Measurements from ENCODE around the gene FAIM2. TPM values are rescaled to one million over a fixed set of nuclear protein-coding genes. Genes with fewer than 3 reads are reported as not detected.

FAIM2 gene
- total RNA-seq, 4 donors from 2014 or later, result 0.38 to 0.65 (median 0.56) TPM; not detected in 1

GRCh38 chr12:49946497-49946896, 42.8 kb upstream of the FAIM2 start:
- H3K27me3 ChIP-seq, result no peaks in the 10 kb centered on the region
- H3K9me3 ChIP-seq, result no peaks in the 10 kb centered on the region
- 73% methylated on average over 3 of the region's 3 CpGs for WGBS
- TF ChIP-seq CTCF (IDR thresholded peaks at IDR 0.05) (no peak), EP300 (IDR thresholded peaks at IDR 0.05) (no peak), POLR2A (IDR thresholded peaks at IDR 0.05) (no peak), POLR2AphosphoS5 (IDR thresholded peaks at IDR 0.05) (no peak)
- H3K4me1 ChIP-seq, result peaks cover 10% of the 10 kb centered on the region
- H3K27ac ChIP-seq, result no peak overlapping the region
- no peak for DNase-seq (ENCODE audit: low spot score in 2 of 2)
- no peak overlapping the region for H3K4me3 ChIP-seq
- H3K36me3 ChIP-seq, result no peaks in the 10 kb centered on the region

GRCh38 chr12:49946086-49946485, 42.4 kb upstream of the FAIM2 start:
- DNase-seq (ENCODE audit: low spot score in 2 of 2), result no peak
- Histone ChIP-seq H3K9me3 (no peaks in the 10 kb centered on the region), H3K4me3 (no peak overlapping the region), H3K27me3 (no peaks in the 10 kb centered on the region), H3K36me3 (no peaks in the 10 kb centered on the region), H3K27ac (peak overlapping the region; percentile 57), H3K4me1 (peaks cover 10% of the 10 kb centered on the region)
- 82% methylated on average over 9 of the region's 9 CpGs for WGBS
- no peak for TF ChIP-seq EP300 (IDR thresholded peaks at IDR 0.05)
- no peak for TF ChIP-seq POLR2A (IDR thresholded peaks at IDR 0.05)
- no peak for TF ChIP-seq CTCF (IDR thresholded peaks at IDR 0.05)
- TF ChIP-seq POLR2AphosphoS5 (IDR thresholded peaks at IDR 0.05), result no peak

GRCh38 chr12:49945394-49946080, 41.8 kb upstream of the FAIM2 start:
- H3K27ac ChIP-seq, result peak overlapping the region; percentile 57
- no peaks in the 10 kb centered on the region for H3K9me3 ChIP-seq
- DNase-seq (ENCODE audit: low spot score in 2 of 2), result peak; percentile 85 to 91
- WGBS, result 20% methylated on average over 28 of the region's 28 CpGs
- H3K4me1 ChIP-seq, result peaks cover 10% of the 10 kb centered on the region
- H3K4me3 ChIP-seq, result peak overlapping the region; percentile 19
- TF ChIP-seq CTCF (IDR thresholded peaks at IDR 0.05) (peak; percentile 53 to 91), POLR2AphosphoS5 (IDR thresholded peaks at IDR 0.05) (no peak)
- H3K36me3 ChIP-seq, result no peaks in the 10 kb centered on the region
- H3K27me3 ChIP-seq, result no peaks in the 10 kb centered on the region

- Histone ChIP-seq H3K4me1 (peaks cover 10% of the 10 kb centered on the region), H3K4me3 (no peak overlapping the region), H3K9me3 (no peaks in the 10 kb centered on the region), H3K36me3 (no peaks in the 10 kb centered on the region), H3K27ac (peak overlapping the region; percentile 57), H3K27me3 (no peaks in the 10 kb centered on the region)
- WGBS, result 97% methylated on average over 3 of the region's 3 CpGs
- TF ChIP-seq POLR2AphosphoS5 (IDR thresholded peaks at IDR 0.05), result no peak
- no peak for TF ChIP-seq POLR2A (IDR thresholded peaks at IDR 0.05)
- TF ChIP-seq EP300 (IDR thresholded peaks at IDR 0.05), result no peak
- TF ChIP-seq CTCF (IDR thresholded peaks at IDR 0.05), result no peak
- DNase-seq (ENCODE audit: low spot score in 2 of 2), result no peak
These were observed 41.0 kb upstream of the FAIM2 start for GRCh38 chr12:49944718-49945117.

GRCh38 chr12:49944046-49944445, 40.3 kb upstream of the FAIM2 start:
- TF ChIP-seq CTCF (IDR thresholded peaks at IDR 0.05), result no peak
- no peak for TF ChIP-seq EP300 (IDR thresholded peaks at IDR 0.05)
- TF ChIP-seq POLR2A (IDR thresholded peaks at IDR 0.05), result no peak
- no peak for TF ChIP-seq POLR2AphosphoS5 (IDR thresholded peaks at IDR 0.05)
- H3K27ac ChIP-seq, result no peak overlapping the region
- peaks cover 10% of the 10 kb centered on the region for H3K4me1 ChIP-seq
- H3K36me3 ChIP-seq, result no peaks in the 10 kb centered on the region
- H3K9me3 ChIP-seq, result no peaks in the 10 kb centered on the region
- no peak for DNase-seq (ENCODE audit: low spot score in 2 of 2)
- H3K27me3 ChIP-seq, result no peaks in the 10 kb centered on the region
- H3K4me3 ChIP-seq, result no peak overlapping the region
- 93% methylated on average over 5 of the region's 5 CpGs for WGBS
